Testis (tissue), 2 donors: Measurements from ENCODE around the gene RFC5.

Source experiments
- POLR2A ChIP-seq: fragments of 450-650 bp; IDR thresholded peaks from one replicate; pipeline ENCODE4 v1.6.1; 2017; ENCODE audit warnings: antibody characterized with exemption, mild to moderate bottlenecking, moderate library complexity
- TF ChIP-seq, protein P1 (sequence below), 3 experiments: fragments of 450-650 bp in 2 of 3; fragments of 200-600 bp in 1 of 3; sonication (generic) in 1 of 3; IDR thresholded peaks; one replicate each; pipeline ENCODE4 v1.5.1; 2016 to 2019; ENCODE audit warnings: antibody characterized with exemption in 3 of 3, mild to moderate bottlenecking in 2 of 3, moderate library complexity in 1 of 3

- TF ChIP-seq, protein P1, sequence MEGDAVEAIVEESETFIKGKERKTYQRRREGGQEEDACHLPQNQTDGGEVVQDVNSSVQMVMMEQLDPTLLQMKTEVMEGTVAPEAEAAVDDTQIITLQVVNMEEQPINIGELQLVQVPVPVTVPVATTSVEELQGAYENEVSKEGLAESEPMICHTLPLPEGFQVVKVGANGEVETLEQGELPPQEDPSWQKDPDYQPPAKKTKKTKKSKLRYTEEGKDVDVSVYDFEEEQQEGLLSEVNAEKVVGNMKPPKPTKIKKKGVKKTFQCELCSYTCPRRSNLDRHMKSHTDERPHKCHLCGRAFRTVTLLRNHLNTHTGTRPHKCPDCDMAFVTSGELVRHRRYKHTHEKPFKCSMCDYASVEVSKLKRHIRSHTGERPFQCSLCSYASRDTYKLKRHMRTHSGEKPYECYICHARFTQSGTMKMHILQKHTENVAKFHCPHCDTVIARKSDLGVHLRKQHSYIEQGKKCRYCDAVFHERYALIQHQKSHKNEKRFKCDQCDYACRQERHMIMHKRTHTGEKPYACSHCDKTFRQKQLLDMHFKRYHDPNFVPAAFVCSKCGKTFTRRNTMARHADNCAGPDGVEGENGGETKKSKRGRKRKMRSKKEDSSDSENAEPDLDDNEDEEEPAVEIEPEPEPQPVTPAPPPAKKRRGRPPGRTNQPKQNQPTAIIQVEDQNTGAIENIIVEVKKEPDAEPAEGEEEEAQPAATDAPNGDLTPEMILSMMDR (IDR thresholded peaks at IDR 0.05): no peak
- TF ChIP-seq POLR2A: no peak
Observed at GRCh38 chr12:117972301-117972700, 44.2 kb upstream of the RFC5 start.
